ENCODE measurements around the gene POLD4. TPM values are rescaled to one million over a fixed set of nuclear protein-coding genes. Genes with fewer than 3 reads are reported as not detected.
"Not testable (repeated sequence)": the region's sequence is repeated elsewhere in the genome, so short reads cannot be mapped to it uniquely, and the experiment has no call there.

Gene POLD4
- total RNA-seq (2021; ENCODE audit: unreplicated experiment) (78.7 TPM), Bru-seq, nascent RNA (percentile 73 among the genes with signal in this experiment), BruChase-seq, experiment 1, labeled RNA remaining after a 2-hour chase (percentile 66 among the genes with signal in this experiment), BruChase-seq, experiment 2, labeled RNA remaining after a 6-hour chase (percentile 74 among the genes with signal in this experiment)
- 119 TPM for polyA plus RNA-seq (2012; ENCODE audit: insufficient read length)
- long read RNA-seq, transcript POLD4-206 (4 exons, 899 nt) = minor isoform, 5 of 142 reads
- long read RNA-seq, transcript POLD4-201 (4 exons, 918 nt) = minor isoform, 25 of 142 reads
- long read RNA-seq, transcript POLD4-209 (2 exons, 860 nt) = major isoform, 62 of 142 reads
- long read RNA-seq, transcript POLD4-205 (4 exons, 1,486 nt) = minor isoform, 24 of 142 reads
- long read RNA-seq, partial matches to known transcripts = 21 of 142 reads
- long read RNA-seq, other reads (novel, unspliced or antisense) = 3 of 142 reads

DNA sequence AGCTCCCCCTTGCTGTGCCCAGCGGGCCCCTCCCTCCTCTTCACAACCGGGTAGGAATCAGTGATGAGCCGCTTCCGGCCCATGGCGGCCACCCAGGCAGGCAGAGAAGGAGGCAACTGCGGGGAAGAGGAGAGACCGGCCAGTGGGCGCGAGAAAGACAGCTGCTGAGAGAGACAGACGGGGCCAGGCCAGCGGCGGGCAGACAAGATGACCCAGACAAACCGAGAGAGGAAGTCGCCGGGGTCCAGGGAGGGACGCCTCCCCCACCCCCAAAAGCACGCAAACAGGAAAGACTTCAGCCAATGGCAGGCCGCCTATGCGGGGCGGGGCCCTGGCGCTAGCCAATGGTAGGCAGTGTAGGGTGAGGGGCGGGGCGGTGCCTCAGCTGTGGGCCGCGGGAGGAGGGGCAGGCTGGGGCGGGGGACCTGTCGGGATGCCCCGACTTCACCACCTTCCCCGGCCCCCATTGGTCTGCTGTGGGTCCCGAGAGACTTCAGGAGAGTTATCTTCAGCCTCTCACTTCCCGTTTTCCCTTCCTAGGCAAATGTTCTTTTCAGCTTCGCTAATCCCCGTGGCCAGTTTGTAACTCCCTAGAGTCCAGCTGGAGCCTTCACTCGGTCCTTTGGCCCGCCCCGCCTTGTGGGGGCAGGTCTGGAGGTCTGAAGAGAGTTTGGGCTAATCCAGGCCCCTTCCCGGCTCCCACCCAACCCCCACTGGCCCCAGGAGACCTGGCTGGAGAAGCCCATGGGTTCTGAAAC is at the start of gene POLD4:
Gene POLD4, minus strand, starts transcription at position 230 of the 758 bp plus-strand sequence. Its CDS starts 147 bp downstream, at position 83.
- peaks cover 63% of the 10 kb centered on the region for H3K4me1 ChIP-seq (ENCODE audit: control insufficient read depth, insufficient read depth, low read length)
- TF ChIP-seq POLR2AphosphoS5 (IDR thresholded peaks at IDR 0.05; ENCODE audit: low read depth, low read length) (peak; percentile 91), REST (IDR thresholded peaks at IDR 0.05; ENCODE audit: insufficient read depth in 1 of 2, low read depth in 2 of 2, low read length in 1 of 2) (0 out of 4 replicates have a peak, but pooled peaks of 1 of the 2 experiments have one; percentile 29), CTCF (IDR thresholded peaks at IDR 0.05) (no peak), TCF7L2 (IDR thresholded peaks at IDR 0.05; ENCODE audit: low read depth, low read length) (no peak), SIN3A (IDR thresholded peaks at IDR 0.05; ENCODE audit: borderline replicate concordance, insufficient read depth, low read depth, low read length) (peak; percentile 74; the same call in 1 of the 2 replicates)
- in situ Hi-C loops (cut with HindIII; ENCODE audit: low pct_unique_long_range_greater_than_20kb, low sequenced_read_pairs) (no loop called here), intact Hi-C loops (cut with micrococcal nuclease; ENCODE audit: unreplicated experiment) (no loop called here)
- H3K27me3 ChIP-seq (ENCODE audit: control insufficient read depth, insufficient read depth, low read length) = no peaks in the 10 kb centered on the region
- H3K36me3 ChIP-seq (ENCODE audit: control insufficient read depth, insufficient read depth, low read length) = no peaks in the 10 kb centered on the region
- no peaks in the 10 kb centered on the region for H3K9me3 ChIP-seq (ENCODE audit: control insufficient read depth, insufficient read depth, low read depth, low read length)
- ATAC-seq = peak; percentile 87
- peak within 1 kb of the TSS; percentile 94 for H3K27ac ChIP-seq (ENCODE audit: low read length)
- no TSS peak for BruUV-seq (replicated peaks)
- no peak for DNase-seq (ENCODE audit: low read depth, low spot score)
- H3K4me3 ChIP-seq (ENCODE audit: low read depth in 2 of 2, low read length in 2 of 2) = peak within 1 kb of the TSS; percentile 67 to 74
- POLR2A ChIA-PET = interaction anchor here (0.5 to 2.3 kb wide), 6 partner anchors 21 to 283 kb away, joined by 3 to 32 read pairs (median 4); no protein-coding TSS in a partner anchor
- CTCF ChIA-PET = interaction anchor here (0.5 to 7.9 kb wide), 5 partner anchors 16 to 220 kb away, joined by 3 to 207 read pairs (median 5); no protein-coding TSS in a partner anchor

GRCh38 chr11:67403085-67403484 is 49.7 kb upstream of the POLD4 start:
- H3K4me3 ChIP-seq (ENCODE audit: low read depth in 2 of 2, low read length in 2 of 2); intact Hi-C loops (cut with micrococcal nuclease; ENCODE audit: unreplicated experiment); POLR2A ChIA-PET; H3K36me3 ChIP-seq (ENCODE audit: control insufficient read depth, insufficient read depth, low read length); H3K27me3 ChIP-seq (ENCODE audit: control insufficient read depth, insufficient read depth, low read length); ATAC-seq; in situ Hi-C loops (cut with HindIII; ENCODE audit: low pct_unique_long_range_greater_than_20kb, low sequenced_read_pairs); H3K27ac ChIP-seq (ENCODE audit: low read length); BruUV-seq (replicated peaks); CTCF ChIA-PET; DNase-seq (ENCODE audit: low read depth, low spot score); H3K9me3 ChIP-seq (ENCODE audit: control insufficient read depth, insufficient read depth, low read depth, low read length): not testable (repeated sequence)
- peaks cover 28% of the 10 kb centered on the region for H3K4me1 ChIP-seq (ENCODE audit: control insufficient read depth, insufficient read depth, low read length)

GRCh38 chr11:67402192-67402839 is 49.0 kb upstream of the POLD4 start:
- not testable (repeated sequence) for H3K9me3 ChIP-seq (ENCODE audit: control insufficient read depth, insufficient read depth, low read depth, low read length)

More at GRCh38 chr11:67402192-67402839, 49.0 kb upstream of the POLD4 start:
- H3K27me3 ChIP-seq (ENCODE audit: control insufficient read depth, insufficient read depth, low read length); BruUV-seq (replicated peaks); DNase-seq (ENCODE audit: low read depth, low spot score); in situ Hi-C loops (cut with HindIII; ENCODE audit: low pct_unique_long_range_greater_than_20kb, low sequenced_read_pairs); ATAC-seq; H3K36me3 ChIP-seq (ENCODE audit: control insufficient read depth, insufficient read depth, low read length); intact Hi-C loops (cut with micrococcal nuclease; ENCODE audit: unreplicated experiment): not testable (repeated sequence)
- Histone ChIP-seq H3K4me1 (ENCODE audit: control insufficient read depth, insufficient read depth, low read length) (peaks cover 32% of the 10 kb centered on the region), H3K4me3 (ENCODE audit: low read depth in 2 of 2, low read length in 2 of 2) (peak overlapping the region; percentile 27 to 46), H3K27ac (ENCODE audit: low read length) (peak overlapping the region; percentile 98)
- ChIA-PET POLR2A (interaction anchor here (0.6 to 1.7 kb wide), 5 partner anchors 10 to 72 kb away, joined by 3 to 7 read pairs (median 6); no protein-coding TSS in a partner anchor), CTCF (interaction anchor here (0.7 to 1.6 kb wide), 5 partner anchors 9 to 103 kb away, joined by 3 to 9 read pairs (median 8); partner anchors contain the start of gene PITPNM1)
